Hepatocyte (in vitro differentiated cells): ENCODE data around the gene KRTDAP.

ENCODE experiments used
- EZH2 ChIP-seq: fragments of 200-600 bp; sonication (generic); IDR thresholded peaks from 2 replicates; pipeline ENCODE4 v1.6.1; 2016; ENCODE audit warnings: antibody characterized with exemption, mild to moderate bottlenecking, borderline replicate concordance
- TF ChIP-seq, protein P1 (sequence below): fragments of 200-600 bp; sonication (generic); IDR thresholded peaks from 2 replicates; pipeline ENCODE4 v1.5.1; 2016; ENCODE audit warnings: antibody characterized with exemption, mild to moderate bottlenecking; ENCODE audit not compliant: poor library complexity

- TF ChIP-seq, protein P1, sequence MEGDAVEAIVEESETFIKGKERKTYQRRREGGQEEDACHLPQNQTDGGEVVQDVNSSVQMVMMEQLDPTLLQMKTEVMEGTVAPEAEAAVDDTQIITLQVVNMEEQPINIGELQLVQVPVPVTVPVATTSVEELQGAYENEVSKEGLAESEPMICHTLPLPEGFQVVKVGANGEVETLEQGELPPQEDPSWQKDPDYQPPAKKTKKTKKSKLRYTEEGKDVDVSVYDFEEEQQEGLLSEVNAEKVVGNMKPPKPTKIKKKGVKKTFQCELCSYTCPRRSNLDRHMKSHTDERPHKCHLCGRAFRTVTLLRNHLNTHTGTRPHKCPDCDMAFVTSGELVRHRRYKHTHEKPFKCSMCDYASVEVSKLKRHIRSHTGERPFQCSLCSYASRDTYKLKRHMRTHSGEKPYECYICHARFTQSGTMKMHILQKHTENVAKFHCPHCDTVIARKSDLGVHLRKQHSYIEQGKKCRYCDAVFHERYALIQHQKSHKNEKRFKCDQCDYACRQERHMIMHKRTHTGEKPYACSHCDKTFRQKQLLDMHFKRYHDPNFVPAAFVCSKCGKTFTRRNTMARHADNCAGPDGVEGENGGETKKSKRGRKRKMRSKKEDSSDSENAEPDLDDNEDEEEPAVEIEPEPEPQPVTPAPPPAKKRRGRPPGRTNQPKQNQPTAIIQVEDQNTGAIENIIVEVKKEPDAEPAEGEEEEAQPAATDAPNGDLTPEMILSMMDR = no peak
- TF ChIP-seq EZH2 = no peak
Observed at GRCh38 chr19:35458192-35458591, 32.1 kb downstream of the KRTDAP start.
